Stimulated activated CD4-positive, alpha-beta T cell treated with anti-CD3 and anti-CD28 coated beads, Interleukin-15, amount 100 ng/mL, for 24 hours (primary cell): ENCODE results near the gene CYLD.
A peak's percentile ranks its signal among the peaks of the same experiment; 100 is the strongest.

Source experiments
- DNase-seq: peaks from one replicate; pipeline ENCODE4 v3.0.0-alpha.2; 2020

Gene CYLD

DNA sequence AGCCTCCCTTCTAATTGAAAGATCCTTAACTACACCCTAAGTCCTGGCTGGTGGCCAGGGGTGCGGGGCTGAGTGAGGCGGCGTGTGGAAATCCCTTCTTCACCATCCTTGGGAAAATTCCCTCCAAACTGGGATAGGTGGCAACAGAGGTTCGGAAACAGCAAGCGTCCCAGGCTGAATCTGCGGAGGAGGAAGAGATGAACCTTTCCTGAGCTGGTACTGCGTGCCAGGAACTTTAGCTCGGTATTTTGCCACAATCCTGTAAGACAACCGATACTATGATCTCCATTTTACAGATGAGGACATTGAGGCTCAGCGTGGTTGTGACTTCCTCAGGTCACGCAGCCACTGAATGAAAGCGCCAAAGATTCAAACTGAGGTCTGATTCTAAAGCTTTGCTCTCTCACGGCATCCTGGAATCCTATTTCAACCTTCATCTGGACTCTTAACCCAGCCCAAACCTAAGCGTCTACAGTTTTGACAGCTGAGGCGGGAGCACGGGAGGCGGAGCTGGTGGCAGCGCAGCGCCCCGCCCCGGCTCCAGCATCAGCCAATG lies 583 bp upstream of the CYLD start:
- no peak for DNase-seq

DNA sequence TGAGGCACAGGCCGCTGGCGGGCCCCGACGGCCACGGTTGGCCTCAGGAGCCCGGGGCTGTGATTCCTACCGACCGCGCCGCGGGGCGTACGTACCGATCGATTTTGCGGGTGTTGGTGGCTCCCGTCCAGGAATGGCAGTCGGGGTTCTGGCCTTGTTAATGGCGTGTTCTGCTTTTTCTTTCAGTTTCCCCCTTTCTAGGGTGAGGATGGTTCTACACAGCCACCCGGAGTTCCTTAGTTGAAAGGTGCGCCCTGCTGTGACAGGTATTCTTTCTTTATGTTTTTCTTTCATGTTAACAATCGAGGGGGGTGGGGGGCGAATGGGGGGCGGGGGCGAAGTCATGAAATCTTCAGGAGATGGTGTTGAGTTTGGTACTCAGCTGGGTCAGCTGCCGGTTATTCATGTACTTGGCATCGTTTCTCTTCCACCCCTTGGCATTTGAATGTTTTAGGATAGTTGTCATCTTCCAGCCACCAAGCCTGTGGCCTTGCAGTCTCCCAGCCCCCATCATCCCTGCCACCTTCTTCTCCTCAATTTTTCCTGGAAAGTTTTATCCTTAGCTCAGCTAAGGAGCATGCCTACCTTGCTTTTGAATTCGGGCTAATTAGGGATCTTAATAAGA lies 802 bp downstream of the CYLD start:
- peak; percentile 57 for DNase-seq

DNA sequence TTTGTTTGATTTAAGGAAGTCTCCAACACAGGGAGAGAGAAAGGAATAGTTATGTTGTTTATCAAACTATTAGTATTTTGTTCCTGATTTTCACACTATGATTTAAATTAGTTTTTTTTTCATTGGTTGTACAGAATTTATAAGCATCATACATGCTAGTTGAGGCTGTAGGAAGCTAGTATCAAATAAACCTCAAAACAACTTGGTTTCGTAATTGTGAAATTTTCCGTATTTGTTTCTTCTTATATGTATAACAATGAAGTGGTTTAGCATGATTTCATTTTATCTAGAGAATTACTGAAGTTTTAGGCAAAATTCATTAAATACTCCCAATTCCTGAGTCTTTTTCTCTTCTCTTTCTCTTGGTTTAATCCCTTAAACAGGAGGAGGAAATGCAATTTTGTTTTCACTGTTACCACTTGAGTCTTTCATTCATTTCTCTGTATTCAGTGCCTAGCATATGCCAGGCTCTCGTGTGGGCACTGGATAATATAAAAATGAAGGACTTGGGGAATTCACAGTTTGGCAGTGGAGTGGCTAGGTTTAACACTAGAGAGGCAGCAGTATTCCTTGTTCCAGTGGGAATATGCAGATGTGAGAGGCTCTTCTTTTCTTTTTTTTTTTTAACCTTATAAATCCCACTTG lies 1.8 kb downstream of the CYLD start:
- DNase-seq = no peak

DNA sequence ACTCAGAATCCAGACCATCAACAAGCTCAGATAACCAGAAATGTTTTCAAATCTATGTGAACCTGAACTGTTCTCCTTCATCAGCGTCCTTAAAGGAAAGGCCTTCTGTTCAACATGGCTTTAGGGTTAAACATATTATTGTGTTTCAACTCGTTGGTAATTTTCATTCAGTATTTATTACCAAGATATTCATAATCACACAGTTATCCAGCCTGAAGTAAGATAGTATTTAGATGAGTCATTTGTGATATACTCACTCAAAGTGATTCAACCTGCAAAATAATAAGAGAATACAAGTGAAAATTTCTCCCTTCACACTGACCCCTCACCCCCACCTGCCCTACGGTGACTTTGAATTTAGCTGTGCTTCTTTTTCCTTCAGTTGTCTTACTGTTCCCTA lies 3.0 kb downstream of the CYLD start:
- DNase-seq = peak; percentile 25

DNA sequence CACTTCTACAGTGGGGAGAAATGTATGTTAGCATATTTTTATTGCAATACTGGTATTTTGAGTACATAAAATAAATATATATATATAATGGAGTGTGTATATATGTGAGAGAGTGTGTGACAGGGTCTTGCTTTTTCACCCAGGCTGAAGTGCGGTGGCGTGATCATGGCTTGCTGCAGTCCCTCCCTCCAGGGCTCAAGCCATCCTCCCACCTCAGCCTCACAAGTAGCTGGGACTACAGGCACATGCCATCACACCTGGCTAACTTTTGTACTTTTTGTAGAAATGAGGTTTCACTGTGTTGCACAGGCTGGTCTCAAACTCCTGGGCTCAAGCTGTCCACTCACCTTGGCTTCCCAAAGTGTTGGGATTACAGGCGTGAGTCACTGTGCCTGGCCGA lies 4.1 kb downstream of the CYLD start:
- DNase-seq = peak; percentile 34

DNA sequence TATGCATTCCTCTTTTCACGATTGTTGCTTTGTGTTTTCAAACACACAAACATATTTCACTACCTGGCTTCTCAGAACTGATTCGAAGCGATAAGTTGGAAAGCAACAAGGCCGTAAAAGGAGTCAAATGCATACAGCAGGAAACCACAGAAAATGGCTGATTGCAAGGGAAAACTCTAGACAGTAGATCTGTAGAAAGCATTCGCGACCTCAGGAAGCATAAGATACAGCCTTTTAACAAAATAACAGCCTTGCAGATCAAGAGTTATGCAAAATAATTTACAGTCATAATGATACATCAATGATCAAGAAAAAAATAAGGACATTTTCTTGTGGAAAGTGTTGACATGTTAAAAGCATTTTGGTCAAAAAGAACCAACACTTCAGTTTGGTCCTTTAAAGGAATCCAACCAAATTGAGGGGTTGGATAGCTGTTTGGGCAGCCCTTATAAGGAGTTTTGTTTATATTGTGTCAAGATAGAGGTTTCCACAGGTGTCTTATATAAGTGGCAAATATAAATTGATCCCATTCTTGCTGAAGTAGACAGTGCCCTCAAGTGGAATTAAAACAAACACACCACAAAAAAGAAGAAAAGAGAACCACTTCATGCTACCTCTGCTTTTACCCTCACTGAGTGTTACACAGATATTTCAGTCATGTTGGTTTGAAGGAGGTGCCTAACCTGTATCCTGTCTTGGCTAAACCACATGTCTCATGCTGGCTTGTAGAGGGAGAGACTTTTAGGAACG lies 5.5 kb downstream of the CYLD start:
- DNase-seq = no peak

DNA sequence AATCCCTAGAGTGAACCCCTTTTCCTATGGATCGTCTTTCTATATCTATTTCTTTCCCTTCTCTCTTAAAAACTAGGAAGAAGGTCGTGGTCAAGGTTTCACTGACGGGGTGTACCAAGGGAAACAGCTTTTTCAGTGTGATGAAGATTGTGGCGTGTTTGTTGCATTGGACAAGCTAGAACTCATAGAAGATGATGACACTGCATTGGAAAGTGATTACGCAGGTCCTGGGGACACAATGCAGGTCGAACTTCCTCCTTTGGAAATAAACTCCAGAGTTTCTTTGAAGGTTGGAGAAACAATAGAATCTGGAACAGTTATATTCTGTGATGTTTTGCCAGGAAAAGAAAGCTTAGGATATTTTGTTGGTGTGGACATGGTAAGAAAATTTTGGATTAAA lies 9.6 kb downstream of the CYLD start:
- DNase-seq = no peak

DNA sequence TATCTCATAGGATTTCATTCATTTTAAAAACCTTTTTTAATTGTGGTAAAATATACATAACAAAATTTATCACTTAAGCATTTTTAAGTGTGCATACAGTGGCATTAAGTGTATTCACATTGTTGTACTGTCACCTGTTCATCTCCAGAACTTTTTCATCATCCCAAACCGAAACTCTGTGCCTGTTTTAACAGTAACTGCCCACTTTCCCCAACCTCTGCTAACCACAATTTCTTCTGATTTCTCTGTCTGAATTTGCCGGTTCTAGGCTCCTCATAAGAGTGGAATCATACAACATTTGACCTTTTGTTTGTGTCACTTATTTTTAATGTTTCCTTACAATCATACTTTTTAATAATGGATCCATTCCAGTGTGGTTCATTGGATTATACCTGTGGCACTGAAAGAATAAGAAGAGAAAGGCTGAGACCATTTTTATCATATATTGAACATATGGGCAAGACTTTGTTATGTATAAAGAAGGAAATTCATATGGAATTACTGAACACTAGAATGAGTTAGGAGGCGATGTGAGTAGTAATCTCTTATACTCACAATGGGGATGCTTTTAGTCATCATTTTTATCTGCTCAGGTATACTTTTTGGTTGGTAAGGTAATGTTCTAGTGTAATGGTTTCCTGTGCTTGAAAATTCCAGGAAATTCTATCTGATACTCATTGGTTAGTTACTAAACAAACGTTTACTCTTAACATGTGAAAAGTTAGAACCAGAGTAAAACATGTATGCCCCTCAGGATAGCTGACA lies 10.8 kb downstream of the CYLD start:
- no peak for DNase-seq

DNA sequence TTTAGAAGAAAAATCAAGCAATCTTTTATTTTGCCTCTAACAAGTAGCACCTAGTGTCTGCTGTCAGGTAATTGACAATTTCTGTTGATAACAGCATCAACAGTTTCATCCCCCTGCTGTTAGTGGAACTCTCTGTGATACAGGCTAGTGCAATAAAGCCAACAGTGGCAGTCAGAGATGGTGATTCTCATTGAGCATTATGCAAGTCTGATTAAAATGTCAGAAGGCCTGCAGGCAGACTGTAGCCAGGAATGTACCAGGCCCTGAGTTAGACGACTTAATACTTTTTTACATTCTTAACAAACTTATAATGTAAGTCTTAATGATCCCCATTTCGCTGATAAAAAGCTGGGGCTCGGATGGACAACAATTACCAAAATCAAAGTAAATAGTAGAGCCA lies 14.6 kb downstream of the CYLD start:
- no peak for DNase-seq

DNA sequence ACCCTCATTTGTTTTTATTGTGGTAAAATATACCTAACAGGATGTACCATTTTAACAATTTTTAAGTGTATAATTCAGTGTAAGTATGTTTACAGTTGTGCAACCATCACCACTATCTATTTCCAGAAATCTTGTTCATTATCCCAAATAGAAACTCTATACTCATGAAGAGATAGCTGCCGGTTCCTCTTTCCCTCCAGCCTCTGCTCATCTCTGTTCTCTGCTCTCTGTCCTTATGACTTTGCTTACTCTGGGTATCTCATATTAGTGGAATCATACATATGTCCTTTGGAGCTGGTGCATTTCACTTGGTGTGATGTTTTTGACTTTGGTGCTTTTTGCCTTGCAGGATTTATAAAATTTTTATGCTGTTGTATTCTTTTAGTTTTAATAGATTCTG lies 19.4 kb downstream of the CYLD start:
- DNase-seq = no peak

DNA sequence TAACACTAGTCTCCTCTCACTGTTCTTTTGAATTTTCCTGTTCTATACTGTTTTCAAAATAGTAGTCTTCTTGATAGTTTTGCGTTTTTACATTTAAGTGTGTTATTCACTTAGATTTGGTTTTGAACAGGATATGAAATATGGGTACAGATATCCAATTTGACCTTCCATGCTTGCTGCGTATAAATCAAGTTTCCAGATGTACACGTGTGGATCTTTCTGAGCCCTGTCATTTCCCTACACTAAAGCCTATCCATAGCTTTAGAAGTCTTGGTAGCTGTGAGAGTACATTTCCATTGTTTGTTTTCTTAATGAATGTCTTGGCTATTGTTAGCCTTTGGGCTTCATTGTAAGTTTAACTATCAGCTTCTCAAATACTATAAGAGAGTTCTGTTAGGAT lies 20.4 kb downstream of the CYLD start:
- no peak for DNase-seq

DNA sequence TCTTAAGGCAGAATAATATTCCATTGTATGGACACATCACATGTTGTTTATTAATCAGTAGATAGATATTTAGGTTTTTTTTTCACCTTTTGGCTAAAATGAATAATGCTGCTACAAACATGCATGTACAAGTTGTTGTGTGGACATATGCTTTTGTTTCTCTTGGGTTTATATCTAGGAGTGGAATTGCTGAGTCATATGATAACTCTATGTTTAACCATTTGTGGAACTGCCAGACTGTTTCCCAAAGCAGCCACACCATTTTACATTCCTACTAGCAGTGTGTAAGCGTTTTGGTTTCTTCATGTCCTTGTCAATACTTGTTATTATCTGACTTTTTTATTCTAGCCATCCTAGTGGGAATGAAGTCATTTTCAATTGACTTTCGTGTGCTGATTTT lies 21.3 kb downstream of the CYLD start:
- no peak for DNase-seq

DNA sequence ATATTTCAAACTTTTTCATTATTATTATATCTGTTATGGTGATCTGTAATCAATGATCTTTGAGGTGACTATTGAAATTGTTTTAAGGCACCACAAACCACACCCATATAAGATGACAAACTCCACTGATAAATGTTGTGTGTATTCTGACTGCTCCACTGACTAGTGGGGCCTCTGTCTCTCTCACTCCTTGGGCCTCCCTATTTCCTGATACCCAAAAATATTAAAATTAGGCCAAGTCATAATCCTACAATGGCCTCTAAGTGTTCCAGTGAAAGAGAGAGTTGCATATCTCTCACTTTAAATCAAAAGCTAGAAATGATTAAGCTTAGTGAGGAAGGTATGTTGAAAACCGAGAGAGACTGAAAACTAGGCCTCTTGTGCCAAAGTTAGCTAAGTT lies 23.4 kb downstream of the CYLD start:
- DNase-seq = peak; percentile 33

DNA sequence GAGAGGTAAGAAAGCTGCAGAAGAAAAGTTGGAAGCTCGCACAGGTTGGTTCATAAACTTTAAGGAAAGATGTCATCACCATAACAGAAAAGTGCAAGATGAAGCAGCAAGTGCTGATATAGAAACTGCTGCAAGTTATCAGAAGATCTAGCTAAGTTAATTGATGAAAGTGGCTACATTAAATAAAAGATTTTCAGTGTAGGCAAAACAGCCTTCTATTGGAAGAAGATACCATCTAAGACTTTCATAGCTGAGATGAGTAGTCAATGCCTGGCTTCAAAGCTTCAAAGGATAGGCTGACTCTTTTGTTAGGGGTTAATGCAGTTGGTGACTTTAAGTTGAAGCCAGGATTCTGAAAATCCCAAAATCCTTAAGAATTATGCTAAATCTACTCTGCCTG lies 24.0 kb downstream of the CYLD start:
- no peak for DNase-seq

DNA sequence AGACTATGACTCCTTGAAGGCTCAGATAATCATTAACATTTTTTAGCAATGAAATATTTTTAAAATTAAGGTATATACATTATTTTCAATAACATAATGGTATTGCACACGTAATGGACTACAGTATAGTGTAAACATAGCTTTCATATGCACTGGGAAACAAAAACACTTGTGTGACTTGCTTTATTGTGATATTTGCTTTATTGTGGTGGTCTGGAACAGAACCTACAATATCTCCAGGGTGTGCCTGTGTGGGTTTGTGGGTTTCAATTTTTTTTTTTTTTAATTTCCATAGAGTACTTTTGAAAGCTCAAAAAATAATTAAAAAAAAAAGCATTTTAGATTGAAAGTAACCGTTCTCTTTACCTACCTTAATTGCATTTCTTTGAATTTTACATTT lies 25.3 kb downstream of the CYLD start:
- no peak for DNase-seq

DNA sequence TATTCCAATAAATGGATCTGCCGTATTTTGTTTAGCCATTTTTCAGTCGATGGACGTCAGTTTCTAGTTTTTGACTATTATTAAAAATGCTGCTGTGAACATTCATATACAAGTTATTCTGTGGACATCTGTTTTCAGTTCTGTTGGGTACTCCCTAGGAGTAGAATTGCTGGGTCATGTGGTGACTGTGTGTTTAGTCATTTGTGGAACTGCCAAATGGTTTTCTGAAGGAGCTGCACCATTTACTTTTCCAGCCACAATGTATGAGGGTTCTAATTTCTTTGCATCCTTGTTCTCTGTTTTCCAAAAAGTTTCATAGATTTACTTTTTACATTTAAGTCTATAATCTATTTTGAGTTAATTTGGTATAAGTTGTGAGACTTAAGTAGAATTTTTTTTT lies 29.5 kb downstream of the CYLD start:
- no peak for DNase-seq

DNA sequence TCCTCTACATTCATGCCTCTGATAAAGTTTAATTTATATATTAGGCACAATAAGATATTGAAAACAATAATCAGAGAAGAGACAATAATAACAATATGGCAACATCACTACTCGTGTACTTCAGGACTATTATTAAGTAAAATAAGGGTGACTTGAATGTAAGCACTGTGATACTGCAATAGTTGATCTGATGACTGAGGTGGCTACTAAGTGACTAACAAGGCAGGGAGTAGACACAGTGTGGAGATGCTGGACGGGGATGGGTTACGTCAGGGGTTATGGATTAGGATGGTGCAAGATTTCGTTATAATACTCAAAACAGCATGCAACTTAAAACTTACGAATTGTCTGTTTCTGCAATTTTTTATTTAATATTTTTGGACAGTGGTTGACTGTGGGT lies 32.5 kb downstream of the CYLD start:
- no peak for DNase-seq

DNA sequence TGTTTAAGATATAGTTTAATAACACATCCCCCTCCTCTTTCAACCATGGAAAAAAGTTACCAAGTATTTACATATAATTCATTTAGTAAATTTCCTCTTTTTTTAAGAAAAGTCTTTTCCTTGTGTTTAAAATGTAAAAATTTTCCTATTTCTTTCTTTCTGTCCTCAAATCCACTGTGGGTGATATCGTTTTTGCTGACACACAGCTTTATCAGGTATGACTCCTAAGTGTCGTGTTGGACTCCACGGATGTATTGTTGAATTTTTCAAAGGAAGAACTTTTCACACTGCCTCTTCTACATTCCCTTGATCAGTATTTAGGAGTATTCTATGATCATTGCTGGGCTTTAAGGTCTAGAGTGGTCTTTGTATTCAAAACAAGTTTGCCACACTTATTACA lies 33.1 kb downstream of the CYLD start:
- DNase-seq = no peak

DNA sequence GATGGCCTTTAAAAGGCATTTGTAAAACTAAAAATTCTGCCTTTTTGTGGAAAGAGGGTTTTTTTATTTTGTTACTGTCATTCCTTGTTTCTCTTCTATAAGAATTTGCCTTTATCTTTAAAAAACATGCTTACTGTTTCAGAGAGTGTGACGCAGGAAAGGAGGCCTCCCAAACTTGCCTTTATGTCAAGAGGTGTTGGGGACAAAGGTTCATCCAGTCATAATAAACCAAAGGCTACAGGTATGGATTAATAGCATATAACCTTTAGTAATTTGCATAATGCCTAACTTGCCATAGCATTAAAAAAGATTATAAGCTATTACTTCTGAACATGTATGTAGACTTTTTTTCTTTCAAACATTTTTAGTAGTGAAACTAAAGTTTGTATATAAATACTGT lies 34.2 kb downstream of the CYLD start:
- DNase-seq = no peak

DNA sequence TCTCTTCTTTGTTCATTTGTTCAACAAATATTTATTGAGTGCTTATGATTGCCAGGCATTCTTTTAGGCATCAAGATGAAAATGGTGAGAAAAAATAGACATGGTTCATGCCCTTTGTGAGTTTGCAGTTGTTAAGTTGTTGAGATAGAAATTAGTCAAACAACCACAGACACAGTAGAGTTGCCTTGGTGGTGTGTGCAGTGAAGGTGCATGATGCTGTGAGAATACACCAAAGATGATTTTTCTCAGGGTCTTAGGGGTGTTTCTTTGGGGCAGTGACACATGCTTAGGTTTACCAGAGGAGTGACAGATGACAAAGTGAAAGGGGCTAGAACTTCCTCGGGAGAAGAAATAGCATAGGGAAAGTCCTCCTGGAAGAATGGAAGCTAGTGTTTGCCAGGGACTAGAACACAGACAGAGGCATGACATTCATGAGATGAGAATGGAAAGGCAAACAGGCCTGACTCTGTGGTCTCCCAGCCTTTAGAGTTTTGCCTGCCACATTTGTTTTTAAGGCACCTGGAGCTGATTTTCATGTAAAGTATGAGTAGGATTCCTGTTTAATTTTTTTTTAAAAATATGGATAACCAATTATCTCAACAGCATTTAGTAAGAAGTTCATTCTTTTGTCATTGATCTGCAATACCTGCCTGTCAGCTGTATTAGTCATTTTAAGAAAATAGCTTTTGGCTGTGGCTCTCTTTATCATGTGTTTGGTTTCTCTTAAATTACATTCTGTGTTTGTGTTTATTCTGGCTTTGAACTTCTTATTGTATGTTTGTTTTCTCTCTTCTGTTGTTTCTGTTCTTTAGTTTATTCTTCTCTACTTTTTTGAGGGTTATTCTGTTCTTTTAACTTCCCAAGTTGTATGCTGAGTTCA lies 36.6 kb downstream of the CYLD start:
- no peak for DNase-seq

DNA sequence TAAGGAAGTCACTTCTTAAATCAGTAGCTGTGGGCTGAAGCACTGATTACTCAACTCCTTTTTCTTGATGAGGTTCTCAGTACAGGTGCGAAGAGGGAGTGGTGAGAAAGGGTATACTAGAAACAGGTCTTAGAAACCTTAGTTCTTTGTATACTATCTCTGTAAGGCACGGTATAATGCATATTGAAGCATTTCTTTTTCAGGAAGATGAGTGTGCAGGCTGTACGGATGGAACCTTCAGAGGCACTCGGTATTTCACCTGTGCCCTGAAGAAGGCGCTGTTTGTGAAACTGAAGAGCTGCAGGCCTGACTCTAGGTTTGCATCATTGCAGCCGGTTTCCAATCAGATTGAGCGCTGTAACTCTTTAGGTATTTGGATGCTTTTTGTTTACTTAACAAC lies 39.2 kb downstream of the CYLD start:
- DNase-seq = peak; percentile 19

DNA sequence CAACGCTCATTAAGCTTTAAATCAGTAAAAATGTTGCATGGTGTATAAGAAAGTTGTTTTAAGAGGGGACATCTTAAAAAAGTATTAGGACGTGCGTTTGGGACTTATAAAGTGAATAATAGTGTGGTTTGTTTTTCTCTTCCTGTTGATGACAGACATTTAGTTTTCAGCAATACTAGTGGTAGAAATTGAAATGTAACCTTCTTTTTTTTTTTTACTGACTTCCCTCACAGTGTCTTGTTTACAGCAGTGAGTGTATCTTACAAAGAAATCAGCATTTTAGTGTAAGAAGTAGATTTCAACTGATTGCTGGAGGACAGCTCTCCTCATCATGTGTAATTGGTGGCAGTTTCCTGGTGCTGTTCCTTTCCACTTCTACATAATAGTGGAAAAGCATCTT lies 39.6 kb downstream of the CYLD start:
- no peak for DNase-seq
